ENCODE results near the gene DUSP10. TPM values are rescaled to one million over a fixed set of nuclear protein-coding genes. Genes with fewer than 3 reads are reported as not detected.
A peak's percentile ranks its signal among the peaks of the same experiment; 100 is the strongest.

DUSP10 gene
- total RNA-seq, 6 experiments from 2014 or later, result 7.7 to 22.3 (median 16.3) TPM

DNA sequence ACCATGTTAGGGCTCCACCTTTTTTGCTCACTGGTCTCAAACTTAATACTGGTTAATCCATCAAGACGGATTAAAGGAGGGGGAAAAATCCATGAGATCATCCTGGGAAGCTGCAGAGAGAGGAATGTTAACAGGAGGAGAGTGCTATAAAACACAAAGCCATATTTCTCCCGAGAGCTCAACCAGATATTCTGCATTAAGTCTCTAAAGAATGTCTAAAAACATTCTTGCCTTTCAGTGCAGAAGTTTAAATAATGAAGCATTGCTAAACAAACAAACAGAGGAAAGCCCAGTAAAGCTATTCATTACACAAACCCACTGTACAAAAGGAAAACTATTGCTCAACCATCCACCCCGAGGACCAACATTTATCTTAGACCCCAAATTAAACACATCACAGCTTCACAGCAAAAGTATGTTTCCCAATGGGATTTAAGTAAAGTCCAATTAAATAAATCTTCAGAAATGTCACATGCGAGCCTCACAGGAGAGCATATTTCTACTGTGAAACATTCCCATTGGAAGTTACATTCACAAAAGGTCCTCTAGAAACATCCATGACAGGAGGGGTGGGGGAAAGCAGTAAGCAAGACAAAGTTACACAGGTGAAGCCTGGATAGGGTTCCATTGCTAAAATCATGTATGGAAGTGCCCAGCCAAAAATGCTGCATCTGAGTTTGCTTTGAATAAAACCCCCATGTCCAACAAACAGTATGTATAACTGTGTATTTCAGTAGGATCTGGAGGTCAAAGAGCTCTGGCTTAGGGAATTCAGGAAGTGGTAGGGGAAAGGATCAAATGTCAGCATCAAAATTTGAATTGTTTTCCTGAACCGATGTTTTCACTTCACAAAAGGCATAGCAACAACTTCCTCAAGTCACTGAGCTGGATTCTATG, 23.3 kb downstream of the DUSP10 start:
- no peaks in the 10 kb centered on the region for H3K27me3 ChIP-seq
- peak in 3 of 4 donors; percentile 5 to 39 (median 34) for ATAC-seq
- no peaks in the 10 kb centered on the region for H3K36me3 ChIP-seq
- H3K27ac ChIP-seq, result peak overlapping the region; percentile 24 to 97 (median 92)
- peaks cover 0 to 73% (median 19%) of the 10 kb centered on the region in 4 donors for H3K4me1 ChIP-seq
- 10% methylated on average over 5 of the region's 5 CpGs for WGBS (ENCODE audit: insufficient coverage, low coverage, low lambda C conversion rate, missing lambda C conversion rate)
- H3K4me3 ChIP-seq, result peak overlapping the region in 1 of 3 donors; percentile 2
- TF ChIP-seq, protein P1, sequence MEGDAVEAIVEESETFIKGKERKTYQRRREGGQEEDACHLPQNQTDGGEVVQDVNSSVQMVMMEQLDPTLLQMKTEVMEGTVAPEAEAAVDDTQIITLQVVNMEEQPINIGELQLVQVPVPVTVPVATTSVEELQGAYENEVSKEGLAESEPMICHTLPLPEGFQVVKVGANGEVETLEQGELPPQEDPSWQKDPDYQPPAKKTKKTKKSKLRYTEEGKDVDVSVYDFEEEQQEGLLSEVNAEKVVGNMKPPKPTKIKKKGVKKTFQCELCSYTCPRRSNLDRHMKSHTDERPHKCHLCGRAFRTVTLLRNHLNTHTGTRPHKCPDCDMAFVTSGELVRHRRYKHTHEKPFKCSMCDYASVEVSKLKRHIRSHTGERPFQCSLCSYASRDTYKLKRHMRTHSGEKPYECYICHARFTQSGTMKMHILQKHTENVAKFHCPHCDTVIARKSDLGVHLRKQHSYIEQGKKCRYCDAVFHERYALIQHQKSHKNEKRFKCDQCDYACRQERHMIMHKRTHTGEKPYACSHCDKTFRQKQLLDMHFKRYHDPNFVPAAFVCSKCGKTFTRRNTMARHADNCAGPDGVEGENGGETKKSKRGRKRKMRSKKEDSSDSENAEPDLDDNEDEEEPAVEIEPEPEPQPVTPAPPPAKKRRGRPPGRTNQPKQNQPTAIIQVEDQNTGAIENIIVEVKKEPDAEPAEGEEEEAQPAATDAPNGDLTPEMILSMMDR (IDR thresholded peaks at IDR 0.05), result no peak
- no peak for TF ChIP-seq POLR2A (IDR thresholded peaks at IDR 0.05)
- intact Hi-C loops (cut with DNase I), result no loop called here
- no peak for DNase-seq
- H3K9me3 ChIP-seq, result no peaks in the 10 kb centered on the region

DNA sequence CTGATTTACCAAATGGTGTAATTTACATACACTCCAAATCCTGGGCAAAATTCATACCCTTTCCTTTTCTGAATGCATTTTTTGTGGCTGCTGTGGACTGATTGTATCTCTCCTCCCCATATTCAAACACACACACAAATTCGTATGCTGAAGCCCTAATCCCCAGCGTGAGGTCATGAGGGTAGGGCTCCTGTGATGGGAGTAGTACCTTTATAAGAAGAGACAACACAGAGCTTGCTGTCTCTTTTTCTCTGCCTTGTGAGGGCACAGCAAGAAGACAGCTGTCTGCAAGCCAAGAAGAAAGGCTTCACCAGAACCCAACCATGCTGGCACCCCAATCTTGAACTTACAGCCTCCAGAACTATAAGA, 24.4 kb downstream of the DUSP10 start:
- Histone ChIP-seq H3K4me3 (peak overlapping the region in 2 of 3 donors; percentile 9 to 22), H3K4me1 (peaks cover 0 to 74% (median 22%) of the 10 kb centered on the region in 4 donors), H3K9me3 (no peaks in the 10 kb centered on the region), H3K36me3 (no peaks in the 10 kb centered on the region), H3K27me3 (no peaks in the 10 kb centered on the region), H3K27ac (peak overlapping the region; percentile 83 to 97 (median 92))
- no peak for TF ChIP-seq POLR2A (IDR thresholded peaks at IDR 0.05)
- TF ChIP-seq, protein P1 (IDR thresholded peaks at IDR 0.05), result no peak
- 13% methylated on average over 2 of the region's 2 CpGs for whole genome bisulfite sequencing (ENCODE audit: insufficient coverage, low coverage, low lambda C conversion rate, missing lambda C conversion rate)
- no peak for DNase-seq
- intact Hi-C loops (cut with DNase I), result no loop called here
- peak; percentile 1 to 9 (median 4) for ATAC-seq

DNA sequence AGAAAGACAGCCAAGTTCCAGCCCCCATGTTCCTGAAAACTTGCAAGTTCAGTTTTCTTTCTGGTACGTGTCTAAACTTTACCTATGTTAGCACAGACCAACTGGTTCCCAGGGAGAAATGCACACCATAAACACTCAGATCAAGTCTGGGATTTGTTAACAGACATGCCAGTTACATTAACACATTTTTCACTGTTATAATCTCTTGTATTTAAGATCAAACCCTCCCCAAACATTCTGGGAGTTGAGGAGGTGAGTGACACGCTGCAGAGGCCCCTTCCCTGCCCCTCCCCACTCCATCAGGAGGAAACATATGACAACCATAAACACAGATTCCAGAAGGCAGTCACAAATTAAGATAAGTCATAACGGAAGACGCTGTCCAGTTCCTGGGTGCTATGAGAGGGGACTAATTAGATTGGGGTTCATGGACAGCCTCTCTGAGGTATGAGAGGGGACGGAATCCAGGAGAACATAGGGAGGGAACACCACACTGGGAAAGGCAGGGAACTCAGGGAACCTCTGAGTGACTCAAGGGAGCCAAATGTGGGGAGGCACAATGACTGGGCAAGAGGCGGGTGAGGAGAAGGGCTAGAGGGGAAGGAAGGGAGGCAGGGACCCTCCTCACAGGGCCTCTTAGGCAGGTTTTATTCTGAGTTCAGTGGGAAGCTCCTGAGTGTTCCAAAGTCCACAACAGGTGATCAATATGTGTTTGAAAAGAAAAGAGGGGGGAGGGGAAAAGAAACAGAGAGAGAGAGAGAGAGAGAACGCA, 25.0 kb downstream of the DUSP10 start:
- no peaks in the 10 kb centered on the region for H3K36me3 ChIP-seq
- no peak for TF ChIP-seq POLR2A (IDR thresholded peaks at IDR 0.05)
- TF ChIP-seq, protein P1 (IDR thresholded peaks at IDR 0.05), result no peak
- H3K27ac ChIP-seq, result peak overlapping the region; percentile 83 to 97 (median 92)
- no peak for DNase-seq
- peak; percentile 26 to 64 (median 40) for ATAC-seq
- H3K4me3 ChIP-seq, result peak overlapping the region in 2 of 3 donors; percentile 9 to 22
- peaks cover 0 to 74% (median 25%) of the 10 kb centered on the region in 4 donors for H3K4me1 ChIP-seq
- 36% methylated on average over 7 of the region's 7 CpGs for WGBS (ENCODE audit: insufficient coverage, low coverage, low lambda C conversion rate, missing lambda C conversion rate)
- no peaks in the 10 kb centered on the region for H3K27me3 ChIP-seq
- intact Hi-C loops (cut with DNase I), result no loop called here
- no peaks in the 10 kb centered on the region for H3K9me3 ChIP-seq

DNA sequence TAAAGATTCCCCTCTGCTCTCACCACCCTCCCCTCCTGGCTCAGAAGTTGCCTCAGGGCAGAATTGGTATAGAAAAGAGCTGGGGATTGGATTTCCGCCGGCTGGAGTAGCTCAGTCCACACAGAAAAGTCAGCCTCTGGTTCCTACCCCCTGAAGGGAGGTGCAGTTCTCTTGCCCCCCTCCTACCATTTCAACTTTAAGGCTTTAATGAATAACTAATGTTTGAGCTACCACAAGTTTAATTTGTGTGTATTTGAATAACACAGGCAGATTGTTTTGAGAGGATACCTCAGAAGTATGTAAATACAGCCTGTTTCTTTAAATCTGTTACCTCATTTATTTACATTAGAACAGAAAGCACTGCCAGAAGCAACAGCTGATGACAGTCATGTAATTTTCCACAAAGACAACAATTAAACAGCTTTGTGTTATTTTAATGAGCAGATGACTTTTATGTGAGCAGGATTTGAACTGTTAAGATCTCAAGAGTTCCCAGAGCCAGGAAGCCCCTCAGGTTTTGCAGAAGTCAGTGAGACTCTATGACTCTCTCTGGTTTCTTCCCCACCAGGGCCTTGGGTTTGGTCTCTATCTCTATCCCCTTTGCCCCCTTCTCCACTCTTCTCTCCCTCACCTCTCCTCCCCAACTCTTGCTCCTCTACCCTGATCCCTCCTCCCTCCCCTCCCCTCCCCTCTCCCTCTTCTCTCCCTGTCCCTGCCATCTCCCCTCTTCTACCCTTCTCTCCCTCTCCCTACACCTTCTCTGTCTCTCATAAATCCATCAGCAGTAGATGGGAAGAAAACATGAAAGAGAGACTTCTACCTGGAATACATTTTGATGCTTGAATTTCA, 26.3 kb downstream of the DUSP10 start:
- Histone ChIP-seq H3K27ac (peak overlapping the region; percentile 83 to 97 (median 92)), H3K4me1 (peaks cover 0 to 79% (median 31%) of the 10 kb centered on the region in 4 donors), H3K36me3 (no peaks in the 10 kb centered on the region), H3K9me3 (no peaks in the 10 kb centered on the region), H3K4me3 (peak overlapping the region in 1 of 3 donors; percentile 1), H3K27me3 (no peaks in the 10 kb centered on the region)
- intact Hi-C loops (cut with DNase I), result no loop called here
- TF ChIP-seq, protein P1 (IDR thresholded peaks at IDR 0.05), result no peak
- no peak for TF ChIP-seq POLR2A (IDR thresholded peaks at IDR 0.05)
- DNase-seq (no peak), ATAC-seq (peak; percentile 46 to 72 (median 62))
- 37% methylated on average over 2 of the region's 2 CpGs for WGBS (ENCODE audit: insufficient coverage, low coverage, low lambda C conversion rate, missing lambda C conversion rate)
